Right atrium auricular region (tissue), 2 donors: ENCODE results near the gene CORO7. TPM values are rescaled to one million over a fixed set of nuclear protein-coding genes. Genes with fewer than 3 reads are reported as not detected.

ENCODE experiments used
- DNase-seq: peaks from one replicate; pipeline ENCODE4 v3.0.0-alpha.2; 2019; ENCODE audit warnings: low spot score
- H3K27ac ChIP-seq, 2 donors: fragments of 200-600 bp; sonication (generic); 1 replicate in 1 of 2; 2 replicates in 1 of 2; pipeline ENCODE4 v1.5.1; 2016 to 2019
- H3K27me3 ChIP-seq, 2 donors: fragments of 200-600 bp; sonication (generic); one replicate each; pipeline versions ENCODE4 v1.5.1 to v1.6.0; 2017 to 2019
- H3K36me3 ChIP-seq: fragments of 200-600 bp; sonication (generic); one replicate; pipeline ENCODE4 v1.5.1; 2016
- H3K4me1 ChIP-seq, 2 donors: fragments of 200-600 bp; sonication (generic); one replicate each; pipeline versions ENCODE4 v1.5.1 to v1.6.0; 2017 to 2019
- H3K4me3 ChIP-seq, 2 donors: fragments of 200-600 bp; sonication (generic); 1 replicate in 1 of 2; 2 replicates in 1 of 2; pipeline ENCODE4 v1.5.1; 2017 to 2019; ENCODE audit warnings: mild to moderate bottlenecking in 1 of 2, moderate library complexity in 1 of 2
- H3K9me3 ChIP-seq, 2 donors: fragments of 200-600 bp; sonication (generic); one replicate each; pipeline ENCODE4 v1.5.1; 2019
- total RNA-seq, 2 donors: library from RNA; depleted of rRNA; stranded (reverse); fragments of >200 nt; gene quantifications; one replicate each; pipeline ENCODE4 v1.1.0, GENCODE V29; 2016
- TF ChIP-seq, protein P1 (sequence below), 2 donors: fragments of 200-600 bp; sonication (generic); IDR thresholded peaks; one replicate each; pipeline ENCODE4 v1.5.1; 2019; ENCODE audit warnings: antibody characterized with exemption in 2 of 2

The CORO7 gene
- total RNA-seq, 2 donors from 2014 or later, result 10.3 TPM

DNA sequence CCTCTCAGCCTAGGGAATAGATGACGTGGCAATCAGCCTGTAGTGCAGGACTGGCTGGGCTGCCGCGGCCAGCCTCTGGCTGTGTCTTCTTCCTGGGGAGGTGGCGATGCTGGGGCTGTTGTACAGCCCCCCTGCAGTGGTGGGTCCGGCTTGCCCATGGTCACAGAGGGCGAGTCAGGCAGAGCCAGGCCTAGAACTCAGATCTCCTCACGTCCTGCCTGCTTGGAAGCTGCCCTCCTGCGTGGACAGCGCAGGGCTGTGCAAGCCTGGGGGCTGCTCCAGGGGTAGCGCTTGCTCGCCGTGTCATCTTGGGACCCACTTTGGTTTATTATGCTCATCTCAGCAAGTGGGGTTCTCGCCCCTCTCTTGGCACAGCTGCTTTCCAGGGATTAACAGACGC, 38.7 kb upstream of the CORO7 start:
- no peaks in the 10 kb centered on the region for H3K9me3 ChIP-seq
- TF ChIP-seq, protein P1, sequence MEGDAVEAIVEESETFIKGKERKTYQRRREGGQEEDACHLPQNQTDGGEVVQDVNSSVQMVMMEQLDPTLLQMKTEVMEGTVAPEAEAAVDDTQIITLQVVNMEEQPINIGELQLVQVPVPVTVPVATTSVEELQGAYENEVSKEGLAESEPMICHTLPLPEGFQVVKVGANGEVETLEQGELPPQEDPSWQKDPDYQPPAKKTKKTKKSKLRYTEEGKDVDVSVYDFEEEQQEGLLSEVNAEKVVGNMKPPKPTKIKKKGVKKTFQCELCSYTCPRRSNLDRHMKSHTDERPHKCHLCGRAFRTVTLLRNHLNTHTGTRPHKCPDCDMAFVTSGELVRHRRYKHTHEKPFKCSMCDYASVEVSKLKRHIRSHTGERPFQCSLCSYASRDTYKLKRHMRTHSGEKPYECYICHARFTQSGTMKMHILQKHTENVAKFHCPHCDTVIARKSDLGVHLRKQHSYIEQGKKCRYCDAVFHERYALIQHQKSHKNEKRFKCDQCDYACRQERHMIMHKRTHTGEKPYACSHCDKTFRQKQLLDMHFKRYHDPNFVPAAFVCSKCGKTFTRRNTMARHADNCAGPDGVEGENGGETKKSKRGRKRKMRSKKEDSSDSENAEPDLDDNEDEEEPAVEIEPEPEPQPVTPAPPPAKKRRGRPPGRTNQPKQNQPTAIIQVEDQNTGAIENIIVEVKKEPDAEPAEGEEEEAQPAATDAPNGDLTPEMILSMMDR (IDR thresholded peaks at IDR 0.05), result no peak
- no peak overlapping the region for H3K27ac ChIP-seq
- no peak for DNase-seq
- H3K27me3 ChIP-seq, result no peaks in the 10 kb centered on the region
- no peak overlapping the region for H3K4me3 ChIP-seq
- no peaks in the 10 kb centered on the region for H3K4me1 ChIP-seq
- H3K36me3 ChIP-seq, result peaks cover 69% of the 10 kb centered on the region

DNA sequence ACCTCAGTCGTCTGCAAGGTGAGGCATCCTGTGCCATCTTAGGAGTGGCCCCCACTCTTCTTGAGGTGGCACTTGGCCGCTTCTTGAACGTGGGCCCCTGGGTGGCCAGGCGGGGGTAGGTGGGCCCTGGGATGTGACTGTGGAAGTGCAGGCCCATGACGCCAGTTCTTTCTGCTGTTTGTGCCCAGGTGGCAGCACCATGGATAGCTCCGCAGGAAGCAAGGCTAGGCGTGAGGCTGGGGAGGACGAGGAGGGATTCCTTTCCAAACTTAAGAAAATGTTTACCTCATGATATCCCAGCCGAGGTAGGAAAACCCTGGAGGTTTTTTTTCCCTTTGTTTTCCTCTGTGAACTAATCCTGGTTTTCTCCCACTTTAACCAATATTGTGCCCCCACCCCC, 38.2 kb upstream of the CORO7 start:
- Histone ChIP-seq H3K9me3 (no peaks in the 10 kb centered on the region), H3K4me1 (no peaks in the 10 kb centered on the region), H3K4me3 (no peak overlapping the region), H3K27ac (no peak overlapping the region), H3K27me3 (no peaks in the 10 kb centered on the region), H3K36me3 (peaks cover 73% of the 10 kb centered on the region)
- TF ChIP-seq, protein P1 (IDR thresholded peaks at IDR 0.05), result no peak
- no peak for DNase-seq

DNA sequence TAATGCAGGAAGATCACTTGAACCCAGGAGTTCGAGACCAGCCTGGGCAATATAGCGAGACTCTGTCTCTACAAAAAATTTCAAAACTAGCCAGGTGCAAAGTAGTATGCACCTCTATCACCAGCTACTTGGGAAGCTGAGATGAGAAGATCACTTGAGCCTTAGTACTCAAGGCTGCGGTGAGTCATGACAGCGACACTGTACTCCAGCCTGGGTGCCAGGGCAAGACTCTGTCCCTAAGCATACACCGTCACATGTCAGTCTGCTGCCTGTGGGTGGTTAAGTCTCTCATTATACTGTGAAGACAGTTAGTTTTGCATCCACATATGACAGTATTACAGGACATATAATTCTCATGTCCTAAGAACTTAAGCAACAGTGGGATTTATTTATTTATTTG, 36.3 kb upstream of the CORO7 start:
- H3K27ac ChIP-seq, result no peak overlapping the region
- no peaks in the 10 kb centered on the region for H3K4me1 ChIP-seq
- no peak for DNase-seq
- no peaks in the 10 kb centered on the region for H3K27me3 ChIP-seq
- peaks cover 91% of the 10 kb centered on the region for H3K36me3 ChIP-seq
- TF ChIP-seq, protein P1 (IDR thresholded peaks at IDR 0.05), result no peak
- no peaks in the 10 kb centered on the region for H3K9me3 ChIP-seq
- H3K4me3 ChIP-seq, result no peak overlapping the region

DNA sequence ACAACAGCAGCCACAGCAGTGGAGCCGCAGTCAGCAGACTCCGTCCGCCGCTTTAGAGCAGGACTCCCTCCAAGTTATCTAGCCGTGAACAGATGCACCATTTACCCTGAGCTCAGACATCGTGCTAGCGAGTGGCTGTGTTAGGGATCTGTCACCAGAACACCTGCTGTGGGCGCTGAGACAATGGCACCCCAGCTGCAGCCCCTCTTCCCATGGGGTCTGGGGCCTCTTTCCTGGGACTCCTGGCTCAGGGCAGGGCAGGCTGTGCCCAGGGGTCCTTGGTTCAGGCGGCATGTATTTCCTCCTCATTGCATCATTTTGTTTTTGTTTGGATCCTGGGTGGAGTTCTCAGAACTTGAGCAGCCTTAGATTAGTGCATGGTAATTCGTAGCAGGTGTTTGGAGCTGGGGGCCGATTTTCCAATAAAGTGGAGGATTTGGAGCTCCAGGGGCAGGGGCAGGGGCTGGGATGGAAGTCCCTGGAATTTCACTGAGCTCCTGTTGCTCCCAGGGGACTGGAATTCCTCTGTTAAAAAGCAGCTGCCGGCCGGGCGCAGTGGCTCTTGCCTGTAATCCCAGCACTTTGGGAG, 34.6 kb upstream of the CORO7 start:
- Histone ChIP-seq H3K36me3 (peaks cover 91% of the 10 kb centered on the region), H3K27ac (no peak overlapping the region), H3K27me3 (no peaks in the 10 kb centered on the region), H3K9me3 (no peaks in the 10 kb centered on the region), H3K4me1 (no peaks in the 10 kb centered on the region), H3K4me3 (no peak overlapping the region)
- no peak for DNase-seq
- TF ChIP-seq, protein P1 (IDR thresholded peaks at IDR 0.05), result no peak

DNA sequence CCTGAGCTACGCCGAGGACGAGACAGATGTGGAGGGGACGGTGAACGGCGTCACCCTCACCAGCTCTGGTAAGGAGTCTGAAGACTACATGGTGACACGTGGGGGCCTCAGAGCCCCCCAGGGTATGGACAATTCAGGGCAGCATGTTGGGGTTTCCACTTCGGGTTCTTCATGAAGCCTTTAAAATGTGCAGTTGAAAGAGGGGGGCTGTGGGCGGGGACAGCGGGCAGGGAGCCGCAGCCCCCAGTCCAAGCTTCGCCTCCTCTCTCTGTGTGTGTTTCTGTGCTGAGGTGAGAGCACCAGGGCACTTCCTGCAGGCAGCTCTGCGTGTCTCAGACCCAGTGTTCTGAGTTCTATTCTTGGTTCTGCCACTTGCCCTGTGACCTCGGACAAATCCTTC, 34.0 kb upstream of the CORO7 start:
- Histone ChIP-seq H3K9me3 (no peaks in the 10 kb centered on the region), H3K4me1 (no peaks in the 10 kb centered on the region), H3K4me3 (no peak overlapping the region), H3K36me3 (peaks cover 91% of the 10 kb centered on the region), H3K27ac (no peak overlapping the region), H3K27me3 (no peaks in the 10 kb centered on the region)
- TF ChIP-seq, protein P1 (IDR thresholded peaks at IDR 0.05), result no peak
- no peak for DNase-seq

DNA sequence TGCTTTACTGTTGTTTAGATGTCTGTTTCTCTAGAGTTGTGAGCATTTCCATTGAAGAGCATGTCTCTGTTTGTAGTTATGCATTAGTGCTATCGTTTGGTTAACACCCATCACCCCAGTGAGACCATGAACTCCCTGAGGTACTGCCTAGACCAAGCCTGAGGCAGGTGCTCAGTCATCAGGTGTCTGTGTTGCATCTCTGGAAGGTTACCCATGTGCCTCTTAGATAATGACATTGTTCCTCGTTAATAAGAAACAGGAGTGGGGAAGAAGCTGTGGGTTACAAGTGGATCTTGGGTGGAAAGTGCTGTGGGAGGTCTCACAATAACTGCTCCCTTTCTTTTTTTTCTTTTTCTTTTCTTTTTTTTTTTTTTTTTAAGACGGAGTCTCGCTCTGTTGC, 27.6 kb upstream of the CORO7 start:
- DNase-seq, result no peak
- TF ChIP-seq, protein P1 (IDR thresholded peaks at IDR 0.05), result no peak
- no peak overlapping the region for H3K4me3 ChIP-seq
- H3K27ac ChIP-seq, result no peak overlapping the region
- no peaks in the 10 kb centered on the region for H3K9me3 ChIP-seq
- no peaks in the 10 kb centered on the region for H3K27me3 ChIP-seq
- H3K4me1 ChIP-seq, result no peaks in the 10 kb centered on the region
- peaks cover 100% of the 10 kb centered on the region for H3K36me3 ChIP-seq
